HG03103 (cell line): ENCODE results near the gene STPG1.

ENCODE experiments used
- ATAC-seq: cut with Tn5 transposase; IDR thresholded peaks from one replicate; pipeline ENCODE4 v1.9.1; 2021; ENCODE audit warnings: low read depth; ENCODE audit not compliant: unreplicated experiment

Gene STPG1

DNA sequence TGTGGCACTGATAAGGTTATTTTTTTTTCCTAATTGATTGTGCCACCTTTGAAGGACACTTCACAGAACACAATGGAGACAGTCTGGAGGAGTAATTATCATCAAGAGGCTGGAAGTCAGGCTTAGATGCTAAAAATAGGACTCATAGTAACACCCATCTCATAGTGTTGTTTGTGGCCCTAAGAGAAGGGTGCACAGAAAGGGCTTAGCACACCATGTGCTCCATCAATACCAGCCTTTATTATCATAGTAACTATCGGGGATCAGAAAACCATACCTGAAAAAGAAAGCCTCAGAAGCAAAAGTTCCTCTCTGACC, 13.9 kb upstream of the STPG1 start:
- ATAC-seq = no peak

DNA sequence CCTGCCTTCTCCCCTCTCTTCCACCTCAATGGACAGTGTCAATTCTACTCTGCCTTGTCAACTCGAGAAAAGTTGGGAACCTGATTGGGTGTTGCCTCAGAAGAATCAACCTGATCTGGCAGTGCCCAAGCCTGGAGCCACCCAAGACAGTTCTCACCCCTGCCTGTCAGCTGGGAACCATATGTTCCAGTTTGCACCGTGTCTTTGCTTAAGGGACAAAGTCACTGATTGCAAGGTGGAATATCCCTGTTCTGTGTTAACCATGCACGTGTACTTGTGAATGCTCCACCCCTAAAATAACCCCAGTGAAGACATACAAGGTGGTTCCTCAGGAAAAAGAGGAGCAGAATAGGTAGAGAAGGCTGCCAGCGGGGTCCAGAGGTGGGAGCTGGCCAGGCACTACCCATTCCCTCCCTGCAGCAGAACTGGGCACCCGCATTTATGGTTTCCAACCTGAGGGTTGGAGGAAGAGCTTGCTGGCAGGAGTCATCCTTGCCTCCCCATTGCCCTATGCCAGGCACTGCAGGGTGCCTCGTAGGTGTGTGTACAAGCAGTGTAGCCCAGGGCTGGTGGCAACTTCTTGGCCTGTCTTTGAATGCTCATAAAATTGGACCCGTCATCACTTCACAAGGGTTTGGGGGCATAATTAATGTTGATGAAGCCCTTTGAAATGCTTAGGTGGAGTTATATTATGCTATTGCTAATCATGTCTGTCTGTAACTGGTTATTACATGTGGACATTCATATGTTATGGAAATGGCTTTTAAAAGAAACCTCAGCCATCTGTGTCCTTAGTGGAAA, 13.4 kb upstream of the STPG1 start:
- ATAC-seq = no peak

DNA sequence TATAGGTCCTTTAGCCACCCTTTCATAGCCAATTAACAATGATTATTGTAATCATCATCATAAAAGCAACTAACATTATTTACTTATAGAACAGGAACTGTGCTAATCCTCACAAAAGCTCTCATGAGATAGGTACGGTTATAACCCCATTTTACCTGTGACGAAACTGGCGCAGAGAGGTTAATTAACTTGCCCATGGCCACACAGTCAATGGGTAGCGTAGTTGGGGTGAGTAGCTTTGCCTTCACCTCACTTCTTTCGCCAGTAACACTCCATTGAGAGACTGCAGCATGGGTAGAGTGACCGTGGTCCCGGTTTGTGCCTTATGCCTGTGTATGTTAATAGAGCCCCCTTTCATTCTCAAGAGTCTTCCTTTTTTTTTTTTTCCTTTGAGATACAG, 12.3 kb upstream of the STPG1 start:
- ATAC-seq = no peak

DNA sequence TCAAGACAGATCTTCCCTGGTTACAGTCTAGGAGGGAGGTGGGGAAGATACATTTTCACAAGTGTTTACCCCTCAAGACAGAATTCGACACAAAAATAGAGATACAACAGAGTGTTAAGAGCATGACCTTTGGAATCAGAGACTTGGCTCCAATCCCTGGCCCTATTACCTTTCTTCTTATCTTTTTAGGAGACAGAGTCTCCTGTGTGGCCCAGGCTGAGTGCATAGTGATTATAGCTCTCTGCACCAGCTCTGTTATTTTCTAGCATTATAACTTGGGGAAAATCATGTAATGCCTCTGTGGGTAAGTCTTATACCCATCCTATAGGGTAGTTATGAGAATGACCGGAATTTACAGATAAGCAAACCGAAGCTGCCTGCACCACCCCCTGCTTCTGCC, 11.9 kb upstream of the STPG1 start:
- ATAC-seq = no peak

DNA sequence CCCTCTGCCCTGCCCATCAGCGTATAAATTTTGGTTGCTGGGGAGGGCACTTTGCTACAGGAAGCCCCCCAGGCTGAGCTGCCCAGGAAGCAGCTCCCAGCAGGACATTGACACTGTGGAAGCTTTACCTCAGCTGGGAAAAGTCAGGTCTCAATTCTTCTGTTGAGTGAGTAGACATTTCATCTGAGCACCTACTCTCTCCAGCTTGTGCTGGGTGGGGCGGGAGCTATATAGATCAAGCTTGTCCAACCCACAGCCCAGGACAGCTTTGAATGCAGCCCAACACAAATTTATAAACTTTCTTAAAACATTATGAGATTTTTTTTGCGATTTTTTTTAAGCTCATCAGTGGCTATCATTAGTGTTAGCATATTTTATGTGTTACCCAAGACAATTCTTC, 11.4 kb upstream of the STPG1 start:
- no peak for ATAC-seq

DNA sequence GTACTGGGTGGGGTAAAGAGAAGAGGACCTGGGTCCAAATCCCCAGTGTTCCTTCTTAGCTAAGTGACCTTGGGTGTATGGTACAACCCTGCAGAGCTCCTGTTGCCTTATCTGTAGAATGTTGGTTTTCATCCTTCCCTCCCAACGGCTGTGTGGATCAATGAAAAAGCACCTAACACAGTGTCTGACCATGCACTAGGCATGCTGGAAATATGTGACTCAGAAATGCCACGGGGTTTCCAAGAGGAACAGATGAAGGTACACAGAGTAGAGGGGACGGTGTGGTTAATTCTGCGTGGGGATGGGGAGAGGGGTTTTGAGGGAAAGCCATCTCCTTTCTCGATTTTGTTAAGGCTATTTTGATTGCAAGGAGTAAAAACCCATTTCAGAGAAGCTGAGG, 10.6 kb upstream of the STPG1 start:
- ATAC-seq = no peak

DNA sequence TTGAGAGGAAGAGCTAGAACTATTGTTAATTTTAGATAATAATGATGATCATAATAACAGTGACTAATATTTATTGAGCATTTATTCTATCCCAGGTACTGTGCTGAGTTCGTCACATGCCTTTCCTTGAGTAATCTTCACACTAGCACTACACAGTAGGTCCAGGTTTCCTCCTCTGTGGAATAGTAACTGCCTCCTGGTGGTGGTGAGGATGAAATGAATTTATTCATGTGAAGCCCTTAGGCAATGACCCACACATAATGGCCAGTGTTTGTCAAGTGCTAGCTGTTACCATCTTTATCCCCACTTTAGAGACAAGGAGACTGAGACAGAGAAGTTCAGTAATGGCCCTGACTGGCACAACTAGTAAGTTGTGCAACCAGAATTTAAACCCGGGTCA, 7.9 kb upstream of the STPG1 start:
- ATAC-seq = no peak

DNA sequence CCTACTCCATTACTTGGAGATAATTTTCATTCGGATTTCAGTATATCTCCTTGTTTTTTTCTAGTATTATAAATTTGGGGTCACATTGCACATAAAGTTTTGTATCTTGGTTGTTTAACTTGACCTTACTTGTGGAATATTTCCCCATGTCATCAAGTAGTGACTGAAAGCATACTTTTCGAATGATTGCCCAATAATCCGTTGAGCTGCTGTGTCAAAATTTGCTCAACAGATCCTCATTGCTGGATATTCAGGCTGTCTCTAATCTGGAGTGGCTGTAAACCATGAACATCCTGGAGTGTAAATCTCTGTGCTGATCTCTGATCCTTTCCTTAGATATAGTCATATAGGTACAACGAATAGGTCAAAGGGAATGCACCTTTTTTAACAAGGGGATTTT, 7.0 kb upstream of the STPG1 start:
- no peak for ATAC-seq

DNA sequence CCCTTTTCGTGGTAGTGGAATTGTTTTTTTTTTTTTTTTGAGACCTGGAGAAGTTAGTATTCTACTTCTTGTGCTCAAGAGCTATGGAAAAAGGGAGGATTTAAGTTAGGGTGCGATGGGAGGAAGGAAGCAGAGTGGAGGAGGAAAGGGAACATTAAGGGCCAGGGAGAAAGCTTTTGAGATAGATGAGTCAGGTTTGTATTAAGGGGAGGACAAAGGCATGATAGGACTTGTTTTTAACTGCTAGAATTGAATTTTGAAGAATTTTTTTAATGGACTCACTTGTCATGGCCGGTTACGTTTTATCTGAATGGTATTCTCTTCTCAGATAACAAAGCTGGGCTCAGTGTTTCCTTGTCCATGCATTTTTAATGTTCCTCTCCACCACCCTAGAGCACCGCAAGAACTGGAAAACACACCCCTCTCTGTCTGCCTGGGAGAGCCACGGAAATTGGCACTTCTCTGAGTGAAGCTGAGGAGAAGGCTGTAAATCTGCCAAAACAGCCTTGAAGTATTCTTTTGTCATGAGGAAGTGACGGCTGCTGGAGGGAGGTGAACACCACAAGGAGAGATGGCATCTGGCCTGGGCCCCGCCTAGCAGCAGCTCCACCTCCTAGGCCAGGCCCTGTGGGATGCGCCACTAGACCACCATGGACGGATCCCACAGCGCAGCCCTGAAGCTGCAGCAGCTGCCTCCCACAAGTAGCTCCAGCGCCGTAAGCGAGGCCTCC, 5.5 kb upstream of the STPG1 start:
- no peak for ATAC-seq

DNA sequence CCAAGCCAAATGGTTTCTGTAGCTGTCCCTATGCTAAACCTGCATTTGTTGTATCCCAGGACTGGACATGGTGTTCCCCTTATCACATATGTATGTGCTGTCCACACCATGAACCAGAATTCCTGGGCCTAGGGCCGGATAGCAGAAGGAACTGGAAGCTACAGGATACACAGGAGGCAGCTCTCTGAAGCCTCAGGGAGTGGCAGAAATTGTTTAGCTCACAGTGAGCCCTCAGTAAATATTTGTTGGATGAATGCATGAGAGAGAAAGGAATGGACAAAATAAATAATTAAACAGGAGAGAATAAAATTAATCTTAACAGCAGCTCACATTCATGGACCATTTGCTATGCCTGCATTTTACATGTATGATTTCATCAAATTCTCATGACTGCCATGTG, 4.1 kb upstream of the STPG1 start:
- ATAC-seq = no peak

DNA sequence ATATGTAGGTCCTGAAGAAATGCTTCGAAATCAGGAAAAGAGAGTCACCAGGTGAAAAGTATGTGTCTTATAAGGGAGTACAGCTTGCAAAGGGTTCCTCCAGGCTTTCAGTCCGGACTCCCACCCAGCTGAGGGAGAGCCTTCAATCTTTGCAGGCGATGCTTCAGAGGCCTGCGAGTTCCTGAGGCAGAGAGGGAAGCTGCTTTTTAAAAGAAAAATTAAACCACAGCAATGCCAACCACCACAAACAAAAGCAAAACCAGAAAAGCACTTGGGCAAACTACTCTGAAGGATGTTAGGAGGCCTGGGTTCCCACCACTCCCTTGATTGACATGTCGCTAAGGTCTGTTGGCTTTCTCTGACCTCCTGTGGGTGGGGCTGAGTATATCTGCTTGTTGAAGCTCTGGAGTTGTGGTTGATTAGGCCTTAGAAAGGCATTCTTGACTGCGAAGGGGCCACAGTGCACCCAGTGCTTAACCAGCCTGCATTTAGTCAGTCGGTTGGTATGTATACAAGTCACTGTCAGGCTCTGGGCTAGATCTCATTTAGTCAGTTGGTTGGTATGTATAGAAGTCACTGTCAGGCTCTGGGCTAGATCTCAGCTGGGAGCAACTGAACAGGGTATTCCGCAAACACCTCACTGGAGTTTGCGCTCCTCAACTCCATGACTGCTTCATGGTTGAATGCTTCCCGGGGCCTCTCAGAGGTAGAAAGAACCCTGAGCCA, 3.2 kb upstream of the STPG1 start:
- ATAC-seq = no peak

DNA sequence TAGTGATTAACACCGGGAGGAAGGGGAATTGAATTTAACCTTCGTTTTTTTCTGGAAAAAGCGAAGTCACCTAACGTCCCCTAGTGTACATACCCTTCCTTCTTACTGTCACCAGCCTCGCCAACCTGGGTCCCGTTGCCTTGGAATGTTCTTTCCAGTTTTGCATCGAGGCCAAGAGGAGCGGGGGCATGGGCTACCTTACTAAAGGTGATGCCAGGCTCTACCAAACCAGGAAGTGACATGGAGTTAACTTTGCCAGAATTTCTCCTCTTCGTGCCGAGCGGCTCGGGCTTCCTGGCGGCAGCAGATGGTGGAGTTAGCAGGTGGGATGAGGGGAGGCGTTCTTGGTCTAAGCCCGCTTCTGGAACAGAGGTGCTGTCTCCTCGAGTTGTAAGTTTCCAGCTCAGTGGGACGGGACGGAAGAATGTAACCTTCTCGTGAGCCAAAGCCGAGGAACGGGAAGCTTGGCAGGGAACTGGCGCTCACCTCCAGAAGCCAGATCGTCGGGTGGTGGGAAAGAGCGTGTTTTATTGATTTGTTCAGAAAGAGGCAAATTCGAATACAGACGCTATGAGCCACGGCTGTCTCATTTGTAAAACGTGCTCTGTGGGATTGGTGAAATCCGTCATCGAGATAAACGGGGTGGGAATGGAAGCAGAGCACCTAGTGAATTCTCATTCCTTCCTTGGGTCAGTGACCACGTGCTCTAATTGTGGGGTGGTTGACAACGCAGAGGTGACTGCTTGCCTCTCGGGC, 2.5 kb upstream of the STPG1 start:
- ATAC-seq = no peak

DNA sequence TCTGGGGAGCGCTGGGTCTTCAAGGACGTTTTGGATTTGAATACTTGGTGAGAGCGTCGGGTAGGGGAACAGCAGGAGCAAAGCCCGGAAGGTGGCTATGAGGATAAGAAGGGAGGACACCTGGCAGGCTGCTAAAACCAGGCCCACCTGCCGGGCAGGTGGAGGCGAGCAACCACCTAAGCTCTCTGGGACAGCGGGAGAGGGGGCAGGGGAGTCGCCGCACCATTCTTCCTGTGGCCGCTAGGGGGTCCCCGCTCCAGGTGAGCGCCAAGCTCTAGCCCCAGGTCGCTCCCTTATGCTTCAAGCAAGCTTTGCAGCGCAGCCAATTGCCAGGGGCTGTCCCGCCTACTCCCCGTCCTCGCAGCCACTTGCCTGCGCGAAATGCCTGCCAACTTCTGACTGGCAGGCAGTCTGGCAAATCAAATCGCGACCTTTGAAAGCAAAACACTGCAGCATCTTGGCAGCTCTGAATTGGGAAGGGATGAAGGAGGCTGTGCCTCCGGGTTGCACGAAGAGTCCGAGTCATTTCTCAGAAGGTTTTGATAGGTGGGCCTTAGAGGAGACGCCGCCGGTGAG, 1.8 kb upstream of the STPG1 start, which contains the start of gene NIPAL3:
NIPAL3 (plus strand) TSS at position 469 of the 576 bp plus-strand sequence. CDS start 3,746 bp downstream, outside the sequence.
- peak; percentile 95 for ATAC-seq

DNA sequence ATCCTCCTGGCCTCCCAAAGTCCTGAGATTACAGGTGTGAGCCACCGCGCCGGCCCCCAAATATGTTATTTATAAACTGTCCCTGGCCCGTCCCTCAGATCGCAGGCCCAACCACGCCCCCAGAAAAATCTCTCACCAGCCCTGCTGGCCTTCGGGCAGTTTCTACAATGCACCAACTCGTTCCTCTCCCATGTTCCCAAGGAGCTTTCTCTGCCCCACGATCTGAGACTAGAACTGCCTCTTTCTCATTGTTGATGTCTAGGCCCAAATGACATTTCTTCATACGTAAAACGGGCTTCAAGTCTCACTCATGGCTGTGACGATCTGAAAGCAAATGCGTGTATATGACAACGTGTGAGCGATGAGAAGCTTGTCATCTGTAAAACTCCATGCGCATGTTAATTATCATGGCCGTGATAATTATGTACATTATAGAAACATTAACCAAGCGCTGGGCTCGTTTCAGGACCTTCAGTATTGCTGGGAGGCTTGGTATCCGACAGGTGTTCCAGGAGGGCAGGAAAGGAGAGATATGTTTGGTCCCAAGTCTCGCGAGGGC, 1.3 kb upstream of the STPG1 start:
- ATAC-seq = no peak

DNA sequence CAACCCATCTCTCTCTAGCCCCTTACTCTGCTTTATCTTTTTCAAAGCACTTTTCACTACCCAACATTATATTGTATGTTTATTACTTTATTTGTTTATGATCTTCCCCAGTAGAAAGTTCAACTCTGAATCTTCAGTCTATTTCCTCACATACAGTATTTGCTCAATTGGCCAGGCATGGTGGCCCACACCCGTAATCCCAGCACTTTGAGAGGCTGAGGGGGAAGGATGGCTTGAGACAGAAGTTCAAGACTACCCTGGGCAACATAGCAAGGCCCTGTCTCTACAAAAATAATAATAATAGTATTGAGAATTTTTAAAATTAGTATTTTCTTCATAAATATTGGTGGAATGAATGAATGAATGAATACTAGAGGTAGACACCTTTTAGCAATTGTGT, 1.2 kb downstream of the STPG1 start:
- no peak for ATAC-seq

DNA sequence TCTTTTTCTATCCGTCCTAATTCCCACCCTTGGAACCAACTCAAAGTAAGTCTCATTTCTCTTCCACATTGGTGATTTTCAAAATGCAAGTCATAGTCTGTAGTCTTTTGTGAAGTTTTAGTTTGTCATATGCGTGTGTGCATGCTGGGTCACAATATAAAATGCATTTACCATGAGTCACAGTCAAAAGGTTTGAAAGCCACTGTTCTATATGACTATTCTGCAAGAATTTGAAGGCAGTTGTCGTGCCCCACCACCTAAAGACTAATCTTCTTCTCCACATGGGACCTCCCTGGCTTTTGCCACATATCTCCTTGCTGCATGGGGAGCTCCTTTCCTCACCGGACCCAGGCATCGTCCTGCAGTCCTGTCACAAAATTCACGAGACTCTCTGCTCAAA, 1.6 kb downstream of the STPG1 start:
- ATAC-seq = no peak

DNA sequence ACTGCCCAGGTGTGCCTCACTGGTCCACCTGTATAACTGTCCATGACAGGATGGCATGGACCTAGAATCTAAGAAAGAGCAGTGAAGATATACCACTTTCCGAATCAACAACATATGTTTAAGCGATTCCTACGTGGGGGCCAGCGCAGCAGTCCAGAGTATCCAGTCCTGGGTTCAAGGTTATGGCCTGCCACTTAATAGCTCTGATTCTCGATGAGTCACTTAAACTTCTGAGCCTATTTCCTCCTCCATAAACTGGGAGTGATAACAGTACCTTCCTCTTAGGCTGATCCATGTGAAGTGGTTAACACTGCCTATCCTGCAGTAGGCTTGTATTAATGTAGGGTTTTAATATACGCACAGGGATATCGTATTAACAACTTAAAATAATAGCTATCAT, 2.8 kb downstream of the STPG1 start:
- no peak for ATAC-seq

DNA sequence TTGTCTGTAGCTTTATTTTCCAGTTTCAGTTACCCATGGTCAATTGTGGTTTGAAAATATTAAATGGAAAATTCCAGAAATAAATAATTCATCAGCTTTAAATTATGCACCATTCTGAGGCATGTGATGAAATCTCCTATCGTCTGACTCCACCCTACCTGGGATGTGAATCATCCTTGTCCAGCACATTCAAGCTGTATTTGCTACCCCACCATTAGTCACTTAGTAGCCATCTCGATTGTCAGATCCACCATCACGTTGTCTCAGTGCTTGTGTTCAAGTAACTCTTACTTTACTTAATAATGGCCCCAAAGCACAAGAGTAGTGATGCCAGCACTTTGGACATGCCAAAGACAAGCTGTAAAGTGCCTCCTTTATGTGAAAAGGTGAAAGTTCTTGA, 4.0 kb downstream of the STPG1 start:
- ATAC-seq = no peak

DNA sequence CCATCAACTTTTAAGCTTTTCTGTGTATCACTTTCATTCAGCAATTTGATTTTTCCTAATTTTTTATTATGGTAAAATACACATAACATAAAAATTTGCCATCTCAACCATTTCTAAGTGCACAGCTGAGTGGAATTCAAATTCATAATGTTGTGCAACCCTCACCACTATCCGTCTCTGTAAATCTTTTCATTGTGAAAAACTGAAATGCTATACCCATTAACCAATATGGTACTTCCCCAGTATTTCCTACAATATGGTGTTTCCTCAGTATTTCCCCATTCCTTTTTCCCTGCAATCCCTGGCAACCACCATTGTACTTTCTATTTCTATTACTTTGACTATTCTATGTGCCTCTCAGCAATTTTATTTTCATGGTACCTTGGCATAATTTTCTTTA, 6.8 kb downstream of the STPG1 start:
- no peak for ATAC-seq

DNA sequence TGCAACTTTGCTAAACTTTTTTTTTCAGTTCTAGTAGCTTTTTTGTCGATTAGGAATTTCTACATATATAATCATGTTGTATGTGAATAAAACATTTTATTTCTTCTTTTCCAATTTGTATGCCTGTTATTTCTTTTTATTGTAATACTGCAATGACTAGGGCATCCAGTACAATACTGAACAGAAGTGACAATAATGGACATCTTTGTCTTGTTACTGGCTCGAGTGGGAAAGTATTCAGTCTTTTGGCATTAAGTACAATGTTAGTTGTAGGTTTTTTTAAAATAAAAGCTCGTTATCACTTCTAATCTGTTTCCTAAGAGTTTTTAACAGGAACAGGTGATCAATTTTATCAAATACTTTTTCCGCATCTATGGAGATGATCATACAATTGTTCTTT, 9.8 kb downstream of the STPG1 start:
- no peak for ATAC-seq
